Kidney (tissue), 14 donors: ENCODE results near the gene TP63. TPM values are rescaled to one million over a fixed set of nuclear protein-coding genes. Genes with fewer than 3 reads are reported as not detected.

Source experiments
- DNase-seq, 5 donors: peaks; one replicate each; pipeline ENCODE4 v3.0.0-alpha.2; 2013 to 2020
- FAIRE-seq: peaks from 2 replicates; lab custom pipeline; 2012; peaks lifted over from hg19 to GRCh38; lab: Jason Lieb, UNC
- H3K27ac ChIP-seq, 2 donors: one replicate each; pipeline ENCODE4 v1.7.0; 2013; ENCODE audit warnings: low read depth in 2 of 2, low read length in 2 of 2, inconsistent platforms in 1 of 2
- H3K27me3 ChIP-seq: one replicate; pipeline ENCODE4 v1.7.1; 2013; ENCODE audit warnings: low read length, inconsistent platforms; ENCODE audit not compliant: control insufficient read depth, insufficient read depth
- H3K36me3 ChIP-seq, 3 donors: one replicate each; pipeline versions ENCODE4 v1.7.0 to v1.7.1; 2013; ENCODE audit warnings: low read length in 3 of 3, control low read depth in 1 of 3, inconsistent platforms in 1 of 3; ENCODE audit not compliant: insufficient read depth in 3 of 3, control insufficient read depth in 2 of 3
- H3K4me1 ChIP-seq, 3 donors: one replicate each; pipeline versions ENCODE4 v1.7.0 to v1.7.1; 2013; ENCODE audit warnings: low read length in 3 of 3, inconsistent platforms in 1 of 3, low read depth in 1 of 3; ENCODE audit not compliant: control insufficient read depth in 2 of 3, insufficient read depth in 2 of 3
- H3K4me3 ChIP-seq, 3 donors: one replicate each; pipeline versions ENCODE4 v1.7.0 to v1.8.1; 2013; ENCODE audit warnings: low read length in 3 of 3, control low read depth in 1 of 3, inconsistent platforms in 1 of 3
- H3K9ac ChIP-seq, 3 donors: one replicate each; pipeline versions ENCODE4 v1.7.0 to v1.7.1; 2013; ENCODE audit warnings: low read length in 3 of 3, control low read depth in 1 of 3, inconsistent platforms in 1 of 3
- H3K9me3 ChIP-seq, 3 donors: one replicate each; pipeline versions ENCODE4 v1.7.0 to v1.7.1; 2013; ENCODE audit warnings: low read length in 3 of 3, control low read depth in 1 of 3, inconsistent platforms in 1 of 3; ENCODE audit not compliant: control insufficient read depth in 2 of 3, insufficient read depth in 1 of 3
- intact Hi-C: fragments of 100-400 bp; cut with DNase I; formaldehyde crosslinking; loops from one replicate; pipeline ENCODE4 v1.11.1; 2022
- polyA plus RNA-seq: library from polyadenylated mRNA; stranded (reverse); fragments of 350-450 nt; fragmentation: Illumina TruSeq; extraction: RNeasy Lipid Tissue Mini Kit (QIAGEN cat#74804); gene quantifications from one replicate; pipeline ENCODE4 v1.2.3, GENCODE V29; 2014; ENCODE audit warnings: low read depth, low replicate concordance; ENCODE audit not compliant: insufficient read depth
- total RNA-seq: library from RNA; stranded (reverse); fragmentation: NEBNext Ultra II Directional; extraction: Animal tissue kit (Norgen Biotek cat#: 25700); gene quantifications from one replicate; pipeline ENCODE4 v1.2.1, GENCODE V29; 2021
- TF ChIP-seq, protein P1 (sequence below): IDR thresholded peaks from 3 replicates; pipeline ENCODE4 v1.5.1; 2012; ENCODE audit warnings: mild to moderate bottlenecking, moderate library complexity, borderline replicate concordance; ENCODE audit not compliant: insufficient read depth; ENCODE audit errors: extremely low read depth
- donor health status: control.
- donor health status: control.
- donor health status: control.
- donor health status: control.
- donor health status: control.
- donor health status: DM: yes; HTN: yes; CAD: no.
- donor health status: Normal renal cell carcinoma (clear cell type).

TP63 gene
- total and polyA plus RNA-seq, 2 donors from 2014 or later, result 0.13 to 1.1 TPM

DNA sequence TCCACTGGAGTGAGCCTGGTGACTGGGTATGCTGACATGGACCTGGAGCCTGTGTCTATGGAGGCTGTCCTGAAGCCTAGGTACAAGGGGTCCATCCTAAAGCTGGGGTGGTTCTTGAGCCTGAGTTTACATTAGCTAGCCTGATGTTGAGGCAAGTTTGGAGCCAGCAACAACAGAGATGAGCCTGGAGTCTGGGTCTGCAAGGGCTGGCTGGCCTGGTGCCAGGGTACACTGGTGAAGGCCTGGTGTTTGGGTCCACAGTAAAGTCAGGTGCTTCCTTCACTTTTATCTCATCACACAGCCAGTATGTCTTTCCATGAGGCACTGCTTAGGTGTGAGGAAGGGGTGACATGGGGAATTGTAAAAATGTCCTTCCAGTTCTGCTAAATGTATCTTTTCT, 49.5 kb downstream of the TP63 start:
- no peak overlapping the region for H3K4me3 ChIP-seq
- H3K27ac ChIP-seq, result no peak overlapping the region
- FAIRE-seq (no peak), DNase-seq (no peak)
- no peaks in the 10 kb centered on the region for H3K36me3 ChIP-seq
- H3K9me3 ChIP-seq, result peaks cover 0 to 8% (median 0%) of the 10 kb centered on the region in 3 donors
- TF ChIP-seq, protein P1, sequence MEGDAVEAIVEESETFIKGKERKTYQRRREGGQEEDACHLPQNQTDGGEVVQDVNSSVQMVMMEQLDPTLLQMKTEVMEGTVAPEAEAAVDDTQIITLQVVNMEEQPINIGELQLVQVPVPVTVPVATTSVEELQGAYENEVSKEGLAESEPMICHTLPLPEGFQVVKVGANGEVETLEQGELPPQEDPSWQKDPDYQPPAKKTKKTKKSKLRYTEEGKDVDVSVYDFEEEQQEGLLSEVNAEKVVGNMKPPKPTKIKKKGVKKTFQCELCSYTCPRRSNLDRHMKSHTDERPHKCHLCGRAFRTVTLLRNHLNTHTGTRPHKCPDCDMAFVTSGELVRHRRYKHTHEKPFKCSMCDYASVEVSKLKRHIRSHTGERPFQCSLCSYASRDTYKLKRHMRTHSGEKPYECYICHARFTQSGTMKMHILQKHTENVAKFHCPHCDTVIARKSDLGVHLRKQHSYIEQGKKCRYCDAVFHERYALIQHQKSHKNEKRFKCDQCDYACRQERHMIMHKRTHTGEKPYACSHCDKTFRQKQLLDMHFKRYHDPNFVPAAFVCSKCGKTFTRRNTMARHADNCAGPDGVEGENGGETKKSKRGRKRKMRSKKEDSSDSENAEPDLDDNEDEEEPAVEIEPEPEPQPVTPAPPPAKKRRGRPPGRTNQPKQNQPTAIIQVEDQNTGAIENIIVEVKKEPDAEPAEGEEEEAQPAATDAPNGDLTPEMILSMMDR, result no peak
- H3K27me3 ChIP-seq, result no peaks in the 10 kb centered on the region
- no peaks in the 10 kb centered on the region for H3K4me1 ChIP-seq
- intact Hi-C loops, result no loop called here
- no peak overlapping the region for H3K9ac ChIP-seq

DNA sequence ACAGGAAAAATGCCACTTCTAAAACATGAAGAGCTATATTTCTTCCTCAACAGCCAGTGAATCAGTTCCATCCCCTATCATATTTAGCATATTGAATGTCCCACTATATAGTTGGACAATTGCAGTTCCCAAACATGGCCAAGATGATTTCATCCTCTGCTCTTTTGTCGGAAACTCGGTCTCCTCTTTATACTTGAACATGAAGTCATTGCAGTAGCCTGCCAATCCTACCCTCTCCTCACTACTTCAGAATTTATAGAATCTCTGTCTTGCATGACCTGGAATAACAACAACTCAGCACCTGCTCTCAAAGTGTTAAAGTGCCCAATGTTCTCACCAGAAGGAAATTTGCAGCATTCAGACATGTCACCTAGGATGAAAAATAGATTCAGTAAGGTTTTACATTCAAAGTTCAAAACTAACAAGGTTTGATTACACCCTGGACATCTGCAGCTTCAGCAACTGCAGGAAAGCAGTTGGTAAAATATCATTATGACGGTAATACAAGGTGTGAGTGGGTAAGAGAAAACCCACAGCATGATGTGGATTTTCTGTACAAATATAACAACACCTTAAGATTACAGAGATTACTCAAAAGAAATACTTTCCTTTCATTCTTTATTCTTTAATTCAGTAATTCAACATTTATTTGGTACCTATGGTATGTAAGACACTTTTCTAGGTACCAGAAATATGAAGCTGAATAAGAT, 52.5 kb downstream of the TP63 start:
- no peak overlapping the region for H3K27ac ChIP-seq
- intact Hi-C loops, result no loop called here
- H3K36me3 ChIP-seq, result no peaks in the 10 kb centered on the region
- TF ChIP-seq, protein P1, result no peak
- H3K4me1 ChIP-seq, result no peaks in the 10 kb centered on the region
- no peak overlapping the region for H3K9ac ChIP-seq
- H3K27me3 ChIP-seq, result no peaks in the 10 kb centered on the region
- DNase-seq, result peak in 2 of 5 donors; percentile 6 to 8
- no peak for FAIRE-seq
- no peak overlapping the region for H3K4me3 ChIP-seq
- H3K9me3 ChIP-seq, result no peaks in the 10 kb centered on the region

DNA sequence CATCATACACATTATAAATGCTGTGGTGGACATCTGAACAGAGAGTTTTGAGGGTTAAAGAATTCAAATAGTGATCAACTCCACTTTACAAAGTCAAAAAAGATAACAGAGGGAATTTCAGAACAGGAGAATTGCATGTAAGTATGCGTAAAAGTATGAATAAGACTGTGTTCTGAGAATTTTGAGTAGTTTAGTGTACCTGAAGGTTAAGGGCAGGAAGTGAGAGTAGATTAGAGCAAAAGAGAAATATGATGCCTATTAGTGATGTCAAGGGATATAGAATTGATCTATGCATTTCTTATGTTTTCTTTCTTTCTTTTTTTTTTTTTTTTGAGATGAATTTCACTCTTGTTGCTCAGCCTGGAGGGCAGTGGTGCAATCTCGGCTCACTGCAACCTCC, 53.1 kb downstream of the TP63 start:
- Histone ChIP-seq H3K9me3 (no peaks in the 10 kb centered on the region), H3K27ac (no peak overlapping the region), H3K27me3 (no peaks in the 10 kb centered on the region), H3K4me1 (no peaks in the 10 kb centered on the region), H3K36me3 (no peaks in the 10 kb centered on the region), H3K4me3 (no peak overlapping the region), H3K9ac (no peak overlapping the region)
- DNase-seq (no peak), FAIRE-seq (no peak)
- intact Hi-C loops, result no loop called here
- TF ChIP-seq, protein P1, result no peak
